Liver (tissue), 9 donors: ENCODE data around the gene IRAK3. TPM values are rescaled to one million over a fixed set of nuclear protein-coding genes. Genes with fewer than 3 reads are reported as not detected.

Experiments used
- DNase-seq: peaks from one replicate; pipeline ENCODE4 v3.0.0-alpha.2; 2017; ENCODE audit warnings: low spot score
- H3K27ac ChIP-seq, 2 donors: one replicate each; pipeline ENCODE4 v1.7.0; 2013; ENCODE audit warnings: inconsistent platforms in 2 of 2, low read length in 2 of 2, control low read depth in 1 of 2, low read depth in 1 of 2, mild to moderate bottlenecking in 1 of 2
- H3K27me3 ChIP-seq, 4 donors: one replicate each; pipeline versions ENCODE4 v1.6.1 to v1.7.0; 2013; ENCODE audit warnings: low read length in 3 of 4, inconsistent platforms in 1 of 4, mild to moderate bottlenecking in 1 of 4, moderate library complexity in 1 of 4; ENCODE audit not compliant: control insufficient read depth in 4 of 4, insufficient read depth in 4 of 4
- H3K36me3 ChIP-seq, 4 donors: one replicate each; pipeline versions ENCODE4 v1.6.1 to v1.7.0; 2013; ENCODE audit warnings: low read length in 3 of 4, mild to moderate bottlenecking in 3 of 4, low read depth in 1 of 4, moderate library complexity in 1 of 4; ENCODE audit not compliant: control insufficient read depth in 4 of 4, insufficient read depth in 3 of 4
- H3K4me1 ChIP-seq, 4 donors: one replicate each; pipeline versions ENCODE4 v1.6.1 to v1.7.0; 2013; ENCODE audit warnings: low read length in 3 of 4, mild to moderate bottlenecking in 3 of 4, moderate library complexity in 1 of 4; ENCODE audit not compliant: control insufficient read depth in 4 of 4, insufficient read depth in 4 of 4
- H3K4me3 ChIP-seq, 3 donors: one replicate each; pipeline versions ENCODE4 v1.6.1 to v1.7.0; 2013; ENCODE audit warnings: low read length in 3 of 3, control low read depth in 1 of 3, low read depth in 1 of 3, mild to moderate bottlenecking in 1 of 3
- H3K9ac ChIP-seq, 2 donors: one replicate each; pipeline ENCODE4 v1.7.0; 2013; ENCODE audit warnings: low read length in 2 of 2, mild to moderate bottlenecking in 2 of 2, moderate library complexity in 2 of 2, control low read depth in 1 of 2, low read depth in 1 of 2
- H3K9me3 ChIP-seq, 4 donors: one replicate each; pipeline versions ENCODE4 v1.6.1 to v1.7.0; 2013; ENCODE audit warnings: low read length in 3 of 4; ENCODE audit not compliant: control insufficient read depth in 4 of 4
- ATF3 ChIP-seq: IDR thresholded peaks from 2 replicates; pipeline ENCODE4 v1.6.1; 2016; ENCODE audit warnings: antibody characterized with exemption
- CTCF ChIP-seq: fragments of 150-350 bp; IDR thresholded peaks from 2 replicates; pipeline ENCODE4 v1.5.1; 2017; ENCODE audit warnings: improper control_type of control experiment, low read depth, low read length; ENCODE audit not compliant: missing input control
- EGR1 ChIP-seq, 2 donors: IDR thresholded peaks; 2 replicates each; pipeline ENCODE4 v1.6.1; 2016 to 2018; ENCODE audit warnings: antibody characterized with exemption in 2 of 2, low read depth in 2 of 2
- FOXA1 ChIP-seq: IDR thresholded peaks from 2 replicates; pipeline ENCODE4 v1.6.1; 2016; ENCODE audit warnings: antibody characterized with exemption
- FOXA2 ChIP-seq: IDR thresholded peaks from 2 replicates; pipeline ENCODE4 v1.6.1; 2016; ENCODE audit warnings: antibody characterized with exemption
- GABPA ChIP-seq, 2 donors: IDR thresholded peaks in 1 of 2; conservative IDR thresholded peaks in 1 of 2; 2 replicates each; pipeline ENCODE4 v1.6.1; 2016; ENCODE audit warnings: antibody characterized with exemption in 2 of 2, mild to moderate bottlenecking in 1 of 2, moderate library complexity in 1 of 2
- HNF4A ChIP-seq, 2 donors: conservative IDR thresholded peaks; 2 replicates each; pipeline ENCODE4 v1.6.1; 2016; ENCODE audit warnings: antibody characterized with exemption in 2 of 2, mild to moderate bottlenecking in 2 of 2
- JUND ChIP-seq, 2 donors: IDR thresholded peaks; 2 replicates each; pipeline ENCODE4 v1.6.1; 2016; ENCODE audit warnings: antibody characterized with exemption in 2 of 2
- NR2F2 ChIP-seq: IDR thresholded peaks from 2 replicates; pipeline ENCODE4 v1.6.1; 2016; ENCODE audit warnings: antibody characterized with exemption
- RAD21 ChIP-seq, 2 donors: IDR thresholded peaks; 2 replicates each; pipeline ENCODE4 v1.6.1; 2016; ENCODE audit warnings: antibody characterized with exemption in 2 of 2, mild to moderate bottlenecking in 2 of 2
- REST ChIP-seq: IDR thresholded peaks from 2 replicates; pipeline ENCODE4 v1.6.1; 2016; ENCODE audit warnings: antibody characterized with exemption, mild to moderate bottlenecking
- RXRA ChIP-seq, 2 donors: IDR thresholded peaks; 2 replicates each; pipeline ENCODE4 v1.6.1; 2017 to 2018; ENCODE audit warnings: antibody characterized with exemption in 2 of 2, mild to moderate bottlenecking in 1 of 2
- SP1 ChIP-seq: IDR thresholded peaks from 2 replicates; pipeline ENCODE4 v1.6.1; 2018; ENCODE audit warnings: antibody characterized with exemption, mild to moderate bottlenecking
- WGBS: extraction: QIAGEN DNeasy Blood & Tissue Kit; methylation state at CpG from one replicate; pipeline ENCODE4 v1.1.7; 2013; 5-methylcytosine and 5-hydroxymethylcytosine counted together
- polyA plus RNA-seq, 2 donors: library from polyadenylated mRNA; stranded (reverse) in 1 of 2; unstranded in 1 of 2; fragments of 200-250 nt in 1 of 2; fragments of >200 nt in 1 of 2; fragmentation: Nextera tagmentation in 1 of 2; extraction: Ambion mirVana in 1 of 2; gene quantifications; one replicate each; pipeline versions ENCODE4 v1.2.1 to v1.2.3, GENCODE V29; 2013 to 2015
- total RNA-seq, 2 donors: library from RNA; depleted of rRNA; stranded (reverse); fragments of >200 nt; gene quantifications; one replicate each; pipeline ENCODE4 v1.2.3, GENCODE V29; 2014
- donor health status: healthy.
- donor health status: healthy.
- donor health status: healthy.
- donor health status: healthy.
- donor health status: healthy.

The IRAK3 gene
- total and polyA plus RNA-seq, 4 donors, result 1.1 to 8.6 (median 3.5) TPM

- no peak overlapping the region for H3K9ac ChIP-seq
- H3K36me3 ChIP-seq, result no peaks in the 10 kb centered on the region
- H3K9me3 ChIP-seq, result no peaks in the 10 kb centered on the region
- peaks cover 0 to under 1% (median 0%) of the 10 kb centered on the region in 4 donors for H3K4me1 ChIP-seq
- H3K27me3 ChIP-seq, result no peaks in the 10 kb centered on the region
- no peak overlapping the region for H3K27ac ChIP-seq
- no peak for DNase-seq
- H3K4me3 ChIP-seq, result no peak overlapping the region
- TF ChIP-seq ATF3, result no peak
- WGBS, result 63% methylated on average over 1 of the region's 1 CpG
These were observed 84.1 kb downstream of the IRAK3 start for GRCh38 chr12:66273147-66273546.

GRCh38 chr12:66275040-66275439 is 86.0 kb downstream of the IRAK3 start:
- no peak overlapping the region for H3K9ac ChIP-seq
- H3K4me1 ChIP-seq, result no peaks in the 10 kb centered on the region
- no peak overlapping the region for H3K4me3 ChIP-seq
- no peaks in the 10 kb centered on the region for H3K9me3 ChIP-seq
- no peak overlapping the region for H3K27ac ChIP-seq
- no peaks in the 10 kb centered on the region for H3K27me3 ChIP-seq
- H3K36me3 ChIP-seq, result no peaks in the 10 kb centered on the region
- no peak for DNase-seq
- no peak for TF ChIP-seq EGR1 (IDR thresholded peaks at IDR 0.05; ENCODE audit: low read depth in 2 of 2)
- no peak for TF ChIP-seq ATF3
- TF ChIP-seq REST, result no peak
- TF ChIP-seq JUND (IDR thresholded peaks at IDR 0.05), result no peak
- no peak for TF ChIP-seq SP1
- TF ChIP-seq GABPA (IDR thresholded peaks at IDR 0.05 in 1 of 2, conservative IDR thresholded peaks at IDR 0.05 in 1 of 2), result no peak
- no peak for TF ChIP-seq FOXA1
- TF ChIP-seq RAD21 (IDR thresholded peaks at IDR 0.05), result no peak
- no peak for TF ChIP-seq RXRA (IDR thresholded peaks at IDR 0.05)
- TF ChIP-seq NR2F2, result no peak
- TF ChIP-seq HNF4A (conservative IDR thresholded peaks at IDR 0.05), result no peak
- WGBS, result 60% methylated on average over 2 of the region's 2 CpGs

GRCh38 chr12:66279123-66279712 is 90.2 kb downstream of the IRAK3 start:
- TF ChIP-seq FOXA2, result no peak
- peak; percentile 57 for TF ChIP-seq CTCF
- peak; percentile 66 to 81 for TF ChIP-seq RAD21 (IDR thresholded peaks at IDR 0.05)
- H3K9ac ChIP-seq, result no peak overlapping the region
- 31% methylated on average over 3 of the region's 3 CpGs for WGBS
- no peak overlapping the region for H3K27ac ChIP-seq
- no peak overlapping the region for H3K4me3 ChIP-seq
- H3K27me3 ChIP-seq, result no peaks in the 10 kb centered on the region
- H3K4me1 ChIP-seq, result no peaks in the 10 kb centered on the region
- DNase-seq, result no peak
- no peaks in the 10 kb centered on the region for H3K36me3 ChIP-seq
- H3K9me3 ChIP-seq, result no peaks in the 10 kb centered on the region
